GM12874 (cell line): ENCODE results near the gene PRSS22.

Experiments
- TF ChIP-seq, protein P1 (sequence below): IDR thresholded peaks from 2 replicates; pipeline ENCODE4 v1.5.1; 2011; ENCODE audit warnings: low read depth, mild to moderate bottlenecking, control low read depth, low read length, moderate library complexity; ENCODE audit not compliant: insufficient read depth

PRSS22 gene

DNA sequence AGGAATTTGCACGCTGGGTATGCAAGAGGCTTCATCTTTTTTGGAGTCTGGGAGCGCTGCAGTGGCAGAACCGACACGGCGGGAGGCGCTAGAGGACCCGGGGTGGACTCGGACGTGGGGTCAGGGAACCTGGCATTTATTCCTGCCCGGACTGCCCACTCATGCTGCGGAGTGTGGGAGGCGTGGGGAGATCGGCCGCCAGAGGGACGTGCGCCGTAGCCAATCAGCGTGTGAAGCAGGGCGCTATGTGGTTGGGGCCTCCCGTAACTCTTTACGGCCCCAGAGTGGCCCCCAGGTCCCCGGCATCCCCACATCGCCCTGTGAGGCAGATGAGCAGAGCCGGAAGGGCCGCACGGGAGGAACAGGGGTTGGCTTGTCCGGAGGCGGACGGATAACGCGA lies 36.3 kb upstream of the PRSS22 start:
- TF ChIP-seq, protein P1, sequence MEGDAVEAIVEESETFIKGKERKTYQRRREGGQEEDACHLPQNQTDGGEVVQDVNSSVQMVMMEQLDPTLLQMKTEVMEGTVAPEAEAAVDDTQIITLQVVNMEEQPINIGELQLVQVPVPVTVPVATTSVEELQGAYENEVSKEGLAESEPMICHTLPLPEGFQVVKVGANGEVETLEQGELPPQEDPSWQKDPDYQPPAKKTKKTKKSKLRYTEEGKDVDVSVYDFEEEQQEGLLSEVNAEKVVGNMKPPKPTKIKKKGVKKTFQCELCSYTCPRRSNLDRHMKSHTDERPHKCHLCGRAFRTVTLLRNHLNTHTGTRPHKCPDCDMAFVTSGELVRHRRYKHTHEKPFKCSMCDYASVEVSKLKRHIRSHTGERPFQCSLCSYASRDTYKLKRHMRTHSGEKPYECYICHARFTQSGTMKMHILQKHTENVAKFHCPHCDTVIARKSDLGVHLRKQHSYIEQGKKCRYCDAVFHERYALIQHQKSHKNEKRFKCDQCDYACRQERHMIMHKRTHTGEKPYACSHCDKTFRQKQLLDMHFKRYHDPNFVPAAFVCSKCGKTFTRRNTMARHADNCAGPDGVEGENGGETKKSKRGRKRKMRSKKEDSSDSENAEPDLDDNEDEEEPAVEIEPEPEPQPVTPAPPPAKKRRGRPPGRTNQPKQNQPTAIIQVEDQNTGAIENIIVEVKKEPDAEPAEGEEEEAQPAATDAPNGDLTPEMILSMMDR, result no peak

DNA sequence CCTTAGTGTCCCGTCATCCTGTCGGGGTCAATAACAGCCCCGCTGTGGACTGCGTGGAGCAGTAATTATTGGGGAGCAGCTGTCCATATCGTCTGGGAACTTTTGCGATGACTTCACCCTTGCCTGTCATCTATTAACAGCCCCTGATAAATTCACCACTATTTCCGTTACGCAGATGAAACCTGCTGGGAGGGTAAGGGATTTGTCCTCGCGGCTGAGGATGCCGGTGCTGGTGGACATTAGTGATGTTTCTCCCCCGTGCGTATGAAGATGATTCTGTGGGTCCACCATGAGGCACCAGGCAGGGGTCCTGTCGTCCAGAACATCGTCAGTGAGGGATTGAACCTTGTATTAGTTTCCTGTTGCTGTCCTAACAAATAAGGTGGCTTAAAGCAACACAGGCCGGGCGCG lies 26.1 kb upstream of the PRSS22 start:
- TF ChIP-seq, protein P1, result no peak

DNA sequence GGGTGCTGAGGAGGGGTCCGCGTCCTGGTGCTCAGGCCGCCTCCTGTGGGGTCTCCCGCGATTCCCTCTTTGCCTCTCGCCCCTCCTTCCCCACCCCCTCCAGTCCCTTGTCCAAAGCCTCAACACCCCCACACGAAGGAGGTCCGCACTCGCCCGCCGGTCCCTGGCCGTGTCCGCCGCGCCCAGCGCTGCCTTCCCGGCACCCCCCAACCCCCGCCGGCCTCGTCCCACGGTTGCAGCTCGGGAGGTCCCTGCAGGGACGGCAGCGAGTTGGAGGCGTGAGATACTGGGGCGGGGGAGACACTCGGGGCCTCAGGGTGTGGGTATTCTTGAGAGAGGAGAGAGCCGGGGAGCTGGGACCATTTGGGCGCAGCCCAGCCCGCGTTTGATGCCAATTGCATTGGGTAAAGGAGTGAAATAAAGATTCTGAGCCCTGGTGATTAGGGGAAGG lies 25.5 kb upstream of the PRSS22 start:
- TF ChIP-seq, protein P1, result no peak

DNA sequence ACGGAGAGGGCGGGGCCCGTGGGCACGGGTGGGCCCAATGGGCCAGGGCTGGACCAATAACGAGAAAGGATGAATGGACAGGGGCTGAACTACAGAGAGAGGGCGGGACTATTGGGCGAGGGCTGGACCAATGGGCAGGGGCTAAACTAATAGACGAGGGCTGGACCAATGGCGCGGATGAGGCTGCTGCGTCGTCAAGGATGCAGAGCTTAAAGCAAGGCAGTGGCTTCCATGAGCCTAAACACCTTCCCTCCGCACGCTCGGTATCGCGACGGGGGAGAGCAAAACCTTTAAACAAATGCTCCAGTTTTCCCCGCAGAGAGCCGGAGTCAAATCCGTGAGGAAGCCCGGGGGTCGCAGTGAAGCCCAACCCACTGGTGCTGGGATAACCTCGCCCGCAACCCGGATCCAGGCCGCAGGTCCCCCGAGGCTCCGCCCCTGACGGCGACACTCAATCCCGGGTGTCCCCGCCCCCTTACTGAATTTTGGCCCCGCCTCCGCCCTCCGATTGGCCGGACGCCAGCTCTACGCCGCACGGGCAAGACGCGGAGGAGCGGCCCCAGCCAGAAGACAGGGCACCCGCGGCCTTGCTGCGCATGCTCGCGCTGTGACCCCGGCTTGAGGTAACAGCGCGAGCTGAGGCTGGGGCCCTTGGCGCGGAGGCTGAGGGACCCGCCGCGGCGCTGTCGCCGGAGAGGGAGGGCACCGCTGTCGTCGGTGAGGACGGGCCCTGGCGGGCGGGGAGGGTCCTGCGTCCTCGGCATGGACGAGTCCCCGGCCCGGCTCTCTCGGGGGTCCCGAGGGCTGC lies 24.9 kb upstream of the PRSS22 start, which contains the start of gene FLYWCH2:
FLYWCH2 (plus strand) TSS at position 566 of the 808 bp plus-strand sequence. CDS start 13,235 bp downstream, outside the sequence.
- TF ChIP-seq, protein P1, result no peak

DNA sequence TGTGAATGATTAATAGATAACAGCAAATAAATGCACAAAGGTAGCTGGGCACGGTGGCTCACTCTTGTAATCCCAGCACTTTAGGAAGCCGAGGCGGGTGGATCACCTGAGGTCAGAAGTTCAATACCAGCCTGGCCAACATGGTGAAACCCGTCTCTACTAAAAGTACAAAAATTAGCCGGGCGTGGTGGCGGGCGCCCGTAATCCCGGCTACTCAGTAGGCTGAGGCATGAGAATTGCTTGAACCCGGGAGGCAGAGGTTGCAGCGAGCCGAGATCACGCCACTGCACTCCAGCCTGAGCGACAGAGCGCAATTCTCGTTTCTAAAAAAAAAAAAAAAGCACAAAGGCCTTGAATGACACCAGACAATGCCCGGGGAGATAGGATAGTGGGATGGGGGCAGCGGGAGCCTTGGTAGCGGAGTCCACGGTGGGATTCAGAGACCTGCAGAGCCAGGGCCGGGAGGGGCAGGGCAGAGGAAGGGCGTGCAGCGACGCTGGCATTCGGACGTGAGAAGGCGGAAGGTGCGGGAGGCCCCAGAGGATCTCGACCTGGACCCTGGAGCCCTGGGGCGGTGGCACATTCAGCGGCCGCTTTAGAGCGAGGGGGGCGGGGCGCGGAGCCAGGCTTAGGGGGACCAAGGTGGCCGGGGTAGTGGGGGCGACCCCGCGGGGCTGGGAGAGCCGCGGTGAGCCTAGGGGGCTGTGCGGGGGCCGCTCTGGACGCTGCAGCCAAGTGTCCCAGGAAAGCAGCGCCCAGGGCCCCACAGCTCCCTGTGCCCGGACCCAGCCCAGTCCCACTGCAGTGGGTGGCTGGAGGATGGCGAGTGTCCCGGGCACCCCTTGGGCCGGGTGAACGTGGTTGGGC lies 24.0 kb upstream of the PRSS22 start:
- TF ChIP-seq, protein P1, result no peak

DNA sequence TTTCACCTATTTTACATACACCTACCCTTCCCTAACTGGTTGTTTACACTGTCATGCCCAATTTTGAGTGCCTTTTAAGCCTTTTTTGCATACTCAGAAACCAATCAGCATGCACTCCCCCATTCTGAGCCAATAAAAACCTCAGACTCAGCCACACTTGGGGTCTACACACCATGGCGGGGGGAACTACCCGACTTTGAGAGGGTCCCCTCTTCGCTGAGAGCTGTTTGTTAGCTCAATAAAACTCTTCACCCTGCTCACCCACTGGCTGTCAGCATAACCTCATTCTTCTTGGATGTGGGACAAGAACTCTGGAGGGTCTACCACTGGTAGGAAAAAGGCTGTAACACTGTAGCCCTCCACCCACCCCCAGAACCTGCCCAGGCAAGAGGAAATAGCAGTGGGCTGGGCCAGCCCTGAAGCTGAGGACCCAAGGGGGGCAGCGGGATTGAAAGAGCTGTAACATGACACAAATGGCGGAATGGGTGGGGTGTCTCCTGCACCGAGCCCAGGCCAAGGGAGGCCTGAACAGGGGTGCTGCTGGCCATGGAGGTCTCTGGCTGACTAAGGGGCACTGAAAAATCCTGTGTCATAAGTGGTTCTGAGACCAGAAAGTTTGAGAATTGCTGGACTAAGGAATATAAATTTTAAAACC lies 22.0 kb upstream of the PRSS22 start:
- TF ChIP-seq, protein P1, result no peak
